ENCODE data around the gene KRT32.

The KRT32 gene

GRCh38 chr17:41437769-41438168 lies 29.4 kb downstream of the KRT32 start:
- Histone ChIP-seq H3K27me3 (ENCODE audit: insufficient read depth, poor library complexity, severe bottlenecking) (peaks cover 3% of the 10 kb centered on the region), H3K27ac (replicated peaks) (no peak overlapping the region), H3K4me3 (replicated peaks; ENCODE audit: insufficient read depth, low read length) (no peak overlapping the region)
- TF ChIP-seq REST (IDR thresholded peaks at IDR 0.05; ENCODE audit: insufficient replicate concordance, low read depth) (no peak), CTCF (IDR thresholded peaks at IDR 0.05; ENCODE audit: insufficient read depth, low read length) (no peak), POLR2AphosphoS5 (IDR thresholded peaks at IDR 0.05; ENCODE audit: low read depth) (no peak), GABPA (IDR thresholded peaks at IDR 0.05; ENCODE audit: low read depth) (no peak), SPI1 (IDR thresholded peaks at IDR 0.05; ENCODE audit: borderline replicate concordance, low read depth) (no peak)
- DNase-seq (ENCODE audit: low read depth in 1 of 2, low spot score in 1 of 2) = no peak

- Histone ChIP-seq H3K27ac (replicated peaks) (no peak overlapping the region), H3K4me3 (replicated peaks; ENCODE audit: insufficient read depth, low read length) (no peak overlapping the region), H3K27me3 (ENCODE audit: insufficient read depth, poor library complexity, severe bottlenecking) (peaks cover 3% of the 10 kb centered on the region)
- DNase-seq (ENCODE audit: low read depth in 1 of 2, low spot score in 1 of 2) = no peak
- no peak for TF ChIP-seq POLR2AphosphoS5 (IDR thresholded peaks at IDR 0.05; ENCODE audit: low read depth)
- no peak for TF ChIP-seq SPI1 (IDR thresholded peaks at IDR 0.05; ENCODE audit: borderline replicate concordance, low read depth)
- TF ChIP-seq CTCF (IDR thresholded peaks at IDR 0.05; ENCODE audit: insufficient read depth, low read length) = no peak
- no peak for TF ChIP-seq GABPA (IDR thresholded peaks at IDR 0.05; ENCODE audit: low read depth)
- TF ChIP-seq REST (IDR thresholded peaks at IDR 0.05; ENCODE audit: insufficient replicate concordance, low read depth) = no peak
Observed at GRCh38 chr17:41437254-41437653, 29.9 kb downstream of the KRT32 start.

- TF ChIP-seq GABPA (IDR thresholded peaks at IDR 0.05; ENCODE audit: low read depth) (no peak), POLR2AphosphoS5 (IDR thresholded peaks at IDR 0.05; ENCODE audit: low read depth) (no peak), SPI1 (IDR thresholded peaks at IDR 0.05; ENCODE audit: borderline replicate concordance, low read depth) (no peak), CTCF (IDR thresholded peaks at IDR 0.05; ENCODE audit: insufficient read depth, low read length) (no peak)
- DNase-seq (ENCODE audit: low read depth in 1 of 2, low spot score in 1 of 2) = no peak
- Histone ChIP-seq H3K27ac (replicated peaks) (no peak overlapping the region), H3K4me3 (replicated peaks; ENCODE audit: insufficient read depth, low read length) (no peak overlapping the region), H3K27me3 (ENCODE audit: insufficient read depth, poor library complexity, severe bottlenecking) (peaks cover 4% of the 10 kb centered on the region)
Observed at GRCh38 chr17:41434415-41434814, 32.8 kb downstream of the KRT32 start.

- DNase-seq (ENCODE audit: low read depth in 1 of 2, low spot score in 1 of 2) = no peak
- TF ChIP-seq POLR2AphosphoS5 (IDR thresholded peaks at IDR 0.05; ENCODE audit: low read depth) = no peak
- no peak for TF ChIP-seq CTCF (IDR thresholded peaks at IDR 0.05; ENCODE audit: insufficient read depth, low read length)
- no peak for TF ChIP-seq SPI1 (IDR thresholded peaks at IDR 0.05; ENCODE audit: borderline replicate concordance, low read depth)
- TF ChIP-seq GABPA (IDR thresholded peaks at IDR 0.05; ENCODE audit: low read depth) = no peak
- no peak for TF ChIP-seq REST (IDR thresholded peaks at IDR 0.05; ENCODE audit: insufficient replicate concordance, low read depth)
- peaks cover 2% of the 10 kb centered on the region for H3K27me3 ChIP-seq (ENCODE audit: insufficient read depth, poor library complexity, severe bottlenecking)
- no peak overlapping the region for H3K27ac ChIP-seq (replicated peaks)
- no peak overlapping the region for H3K4me3 ChIP-seq (replicated peaks; ENCODE audit: insufficient read depth, low read length)
Observed at GRCh38 chr17:41434005-41434404, 33.2 kb downstream of the KRT32 start.
